Smooth muscle cell (in vitro differentiated cells): ENCODE data around the gene PLAGL1. TPM values are rescaled to one million over a fixed set of nuclear protein-coding genes. Genes with fewer than 3 reads are reported as not detected.

Experiments
- DNase-seq: peaks from one replicate; lab custom pipeline; 2025; ENCODE audit not compliant: unreplicated experiment; lab: John Stamatoyannopoulos, UW
- H2AFZ ChIP-seq: fragments of 200-600 bp; sonication (generic); 2 replicates; pipeline ENCODE4 v1.6.0; 2016; ENCODE audit warnings: antibody characterized with exemption, low read depth, mild to moderate bottlenecking
- H3F3A ChIP-seq: fragments of 200-600 bp; sonication (generic); 2 replicates; pipeline ENCODE4 v1.6.0; 2017; ENCODE audit warnings: antibody characterized with exemption, low read depth
- H3K27ac ChIP-seq: fragments of 200-600 bp; sonication (generic); 2 replicates; pipeline ENCODE4 v1.5.1; 2016; ENCODE audit warnings: low read depth, mild to moderate bottlenecking
- H3K27me3 ChIP-seq: fragments of 200-600 bp; sonication (generic); 2 replicates; pipeline ENCODE4 v1.6.1; 2016; ENCODE audit warnings: low read depth, mild to moderate bottlenecking
- H3K36me3 ChIP-seq: fragments of 200-600 bp; sonication (generic); 2 replicates; pipeline ENCODE4 v1.5.1; 2016; ENCODE audit warnings: low read depth
- H3K4me1 ChIP-seq: fragments of 200-600 bp; sonication (generic); 2 replicates; pipeline ENCODE4 v1.5.1; 2016; ENCODE audit warnings: low read depth
- H3K4me2 ChIP-seq: fragments of 200-600 bp; sonication (generic); 2 replicates; pipeline ENCODE4 v1.6.0; 2016; ENCODE audit warnings: mild to moderate bottlenecking
- H3K4me3 ChIP-seq: fragments of 200-600 bp; sonication (generic); 2 replicates; pipeline ENCODE4 v1.5.1; 2016; ENCODE audit warnings: mild to moderate bottlenecking
- H3K79me2 ChIP-seq: fragments of 200-600 bp; sonication (generic); 2 replicates; pipeline ENCODE4 v1.6.0; 2016; ENCODE audit warnings: low read depth, mild to moderate bottlenecking
- H3K9ac ChIP-seq: fragments of 200-600 bp; sonication (generic); 2 replicates; pipeline ENCODE4 v1.6.0; 2016; ENCODE audit warnings: low read depth
- H3K9me3 ChIP-seq: fragments of 200-600 bp; sonication (generic); replicated peaks from 2 replicates; pipeline ENCODE4 v1.5.1; 2016; ENCODE audit warnings: low read depth
- H4K20me1 ChIP-seq: fragments of 200-600 bp; sonication (generic); 2 replicates; pipeline ENCODE4 v1.6.0; 2016; ENCODE audit warnings: low read depth
- CTCF ChIP-seq: fragments of 200-600 bp; sonication (generic); IDR thresholded peaks from 2 replicates; pipeline ENCODE4 v1.5.1; 2017; ENCODE audit warnings: borderline replicate concordance, mild to moderate bottlenecking, antibody characterized with exemption; ENCODE audit not compliant: insufficient read depth, poor library complexity, severe bottlenecking
- WGBS: methylation state at CpG from one replicate; pipeline ENCODE4 v1.1.7; 2016; ENCODE audit warnings: low lambda C conversion rate; 5-methylcytosine and 5-hydroxymethylcytosine counted together
- polyA plus RNA-seq: library from polyadenylated mRNA; unstranded; fragments of >200 nt; fragmentation: Nextera tagmentation; extraction: Ambion mirVana; gene quantifications from 2 replicates; pipeline ENCODE4 v1.2.1, GENCODE V29; 2016
- total RNA-seq: library from RNA; depleted of rRNA; stranded (reverse); fragments of >200 nt; gene quantifications from 2 replicates; pipeline ENCODE4 v1.2.3, GENCODE V29; 2014

PLAGL1 gene
- total and polyA plus RNA-seq, 2 experiments from 2014 or later, result 99.7 to 130 TPM

- WGBS, result 88% methylated on average over 5 of the region's 5 CpGs
- TF ChIP-seq CTCF, result no peak
- Histone ChIP-seq H3K4me3 (no peak overlapping the region), H2AFZ (no peak overlapping the region), H4K20me1 (no peaks in the 10 kb centered on the region), H3K36me3 (no peaks in the 10 kb centered on the region), H3K4me1 (no peaks in the 10 kb centered on the region), H3K27ac (no peak overlapping the region), H3K9me3 (no peaks in the 10 kb centered on the region), H3K79me2 (no peaks in the 10 kb centered on the region), H3K9ac (no peak overlapping the region), H3K27me3 (peaks cover 3% of the 10 kb centered on the region), H3K4me2 (no peak overlapping the region), H3F3A (no peaks in the 10 kb centered on the region)
- DNase-seq, result no peak
Observed at GRCh38 chr6:144019929-144020328, 11.9 kb upstream of the PLAGL1 start.

- Histone ChIP-seq H4K20me1 (no peaks in the 10 kb centered on the region), H3K79me2 (no peaks in the 10 kb centered on the region), H3K9ac (no peak overlapping the region), H3K27me3 (peaks cover 3% of the 10 kb centered on the region), H3F3A (no peaks in the 10 kb centered on the region), H3K4me1 (no peaks in the 10 kb centered on the region), H3K27ac (no peak overlapping the region), H3K4me2 (no peak overlapping the region), H3K36me3 (no peaks in the 10 kb centered on the region), H2AFZ (no peak overlapping the region), H3K4me3 (no peak overlapping the region), H3K9me3 (no peaks in the 10 kb centered on the region)
- no peak for TF ChIP-seq CTCF
- WGBS, result 91% methylated on average over 5 of the region's 5 CpGs
- no peak for DNase-seq
Observed at GRCh38 chr6:144017166-144018094, 9.4 kb upstream of the PLAGL1 start.

GRCh38 chr6:144013486-144013909, 5.4 kb upstream of the PLAGL1 start:
- no peak overlapping the region for H3K9ac ChIP-seq
- no peak overlapping the region for H2AFZ ChIP-seq
- H3K4me2 ChIP-seq, result no peak overlapping the region
- TF ChIP-seq CTCF, result peak; percentile 94
- no peaks in the 10 kb centered on the region for H4K20me1 ChIP-seq
- no peaks in the 10 kb centered on the region for H3K79me2 ChIP-seq
- DNase-seq, result peak; percentile 8
- H3K36me3 ChIP-seq, result no peaks in the 10 kb centered on the region
- no peaks in the 10 kb centered on the region for H3K27me3 ChIP-seq
- H3K9me3 ChIP-seq, result no peaks in the 10 kb centered on the region
- H3K27ac ChIP-seq, result no peak overlapping the region
- WGBS, result 34% methylated on average over 8 of the region's 8 CpGs
- H3K4me1 ChIP-seq, result no peaks in the 10 kb centered on the region
- no peaks in the 10 kb centered on the region for H3F3A ChIP-seq
- no peak overlapping the region for H3K4me3 ChIP-seq
